Measurements from ENCODE around the gene COG8. TPM values are rescaled to one million over a fixed set of nuclear protein-coding genes. Genes with fewer than 3 reads are reported as not detected.

Gene COG8
- total RNA-seq = 10 to 100 TPM; 29.6 to 39.0 TPM

- Mint-ChIP-seq H3K4me1 (ENCODE audit: low read depth in 2 of 2) (peaks cover 38 to 39% of the 10 kb centered on the region in 2 donors), H3K36me3 (peaks cover 37% of the 10 kb centered on the region), H3K9me3 (no peaks in the 10 kb centered on the region), H3K27me3 (no peaks in the 10 kb centered on the region), H3K27ac (peak within 1 kb of the TSS; percentile 86 to 98), H3K4me3 (peak within 1 kb of the TSS; percentile 96)
- ATAC-seq (peak; percentile 96 to 97), DNase-seq (ENCODE audit: low spot score) (peak; percentile 94)
Measured at GRCh38 chr16:69339289-69340094, at the start of gene COG8, which contains the start of gene NIP7. Gene COG8, minus strand, starts transcription at chr16:69339564. Its CDS starts 12 bp downstream, at chr16:69339552. Gene NIP7, plus strand, starts transcription at chr16:69339772. Its CDS starts 58 bp downstream, at chr16:69339830.

DNA sequence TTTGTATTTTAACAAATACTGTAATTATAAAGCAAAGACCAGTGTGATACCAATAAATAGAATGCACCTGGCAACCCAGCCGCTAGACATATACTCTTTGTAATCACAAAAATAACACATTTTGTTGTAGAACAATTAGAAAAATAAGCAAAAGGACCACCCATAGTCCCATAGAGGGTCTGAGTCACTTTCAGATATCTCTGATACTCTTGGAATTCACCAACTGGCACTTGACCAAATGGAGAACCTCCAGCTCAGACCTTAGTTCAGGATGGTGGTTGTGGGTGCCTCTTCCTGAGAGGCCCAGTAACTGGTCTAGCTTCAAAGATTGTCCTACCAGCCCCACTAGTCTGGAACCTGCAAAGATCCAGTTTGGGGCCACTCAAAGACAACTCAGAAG lies 47.2 kb upstream of the COG8 start:
- Mint-ChIP-seq H3K27ac (peak overlapping the region in 1 of 2 donors; percentile 92), H3K9me3 (no peaks in the 10 kb centered on the region), H3K4me3 (no peak overlapping the region), H3K36me3 (peaks cover 22% of the 10 kb centered on the region), H3K27me3 (no peaks in the 10 kb centered on the region), H3K4me1 (ENCODE audit: low read depth in 2 of 2) (peaks cover 22 to 37% of the 10 kb centered on the region in 2 donors)
- DNase-seq (ENCODE audit: low spot score) (no peak), ATAC-seq (no peak)

DNA sequence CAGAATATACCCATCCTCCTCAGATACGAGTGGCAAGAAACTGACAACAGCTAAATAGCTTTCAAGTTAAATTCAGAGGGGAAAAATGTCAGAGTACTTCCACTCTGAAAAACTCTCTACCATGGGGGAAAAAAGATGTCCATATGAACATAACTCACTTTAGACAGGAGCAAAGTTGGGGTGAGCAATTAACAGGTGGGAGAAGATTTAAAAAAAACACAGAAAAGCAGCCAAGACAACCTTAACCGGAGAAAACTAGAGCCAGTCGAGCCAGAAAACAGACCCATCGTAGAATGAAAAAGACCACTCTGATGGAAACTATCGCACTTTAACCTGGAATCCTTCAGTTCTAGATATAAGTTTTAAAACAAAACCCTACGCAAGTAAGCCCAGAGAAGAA lies 45.6 kb upstream of the COG8 start:
- H3K4me1 Mint-ChIP-seq (ENCODE audit: low read depth in 2 of 2) = peaks cover 22 to 37% of the 10 kb centered on the region in 2 donors
- ATAC-seq (no peak), DNase-seq (ENCODE audit: low spot score) (no peak)
- H3K27me3 Mint-ChIP-seq = no peaks in the 10 kb centered on the region
- peaks cover 22% of the 10 kb centered on the region for H3K36me3 Mint-ChIP-seq
- H3K27ac Mint-ChIP-seq = peak overlapping the region; percentile 92 to 95
- H3K4me3 Mint-ChIP-seq = peak overlapping the region; percentile 95
- H3K9me3 Mint-ChIP-seq = no peaks in the 10 kb centered on the region

DNA sequence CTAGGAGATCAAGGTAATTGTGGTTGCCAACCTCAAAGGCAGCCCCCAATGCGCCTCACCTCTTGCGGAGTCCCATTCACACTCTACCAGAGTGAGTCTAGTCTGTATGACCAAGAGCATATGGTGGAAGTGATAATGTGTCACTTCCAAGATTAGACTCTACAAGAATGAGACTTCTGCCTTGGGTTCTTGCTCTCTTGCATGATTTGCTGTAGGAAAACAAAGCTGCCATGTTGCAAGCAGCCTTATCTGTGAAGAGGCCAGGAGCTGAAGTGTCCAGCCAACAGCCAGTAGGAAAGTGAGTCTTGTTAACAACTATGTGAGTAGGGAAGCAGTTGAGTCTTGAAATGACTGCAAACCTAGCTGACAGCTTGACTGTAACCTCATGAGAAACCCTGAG lies 43.1 kb upstream of the COG8 start:
- no peaks in the 10 kb centered on the region for H3K9me3 Mint-ChIP-seq
- no peaks in the 10 kb centered on the region for H3K27me3 Mint-ChIP-seq
- DNase-seq (ENCODE audit: low spot score) (no peak), ATAC-seq (no peak)
- peak overlapping the region; percentile 21 for H3K4me3 Mint-ChIP-seq
- peaks cover 36% of the 10 kb centered on the region for H3K36me3 Mint-ChIP-seq
- peak overlapping the region; percentile 92 to 95 for H3K27ac Mint-ChIP-seq
- H3K4me1 Mint-ChIP-seq (ENCODE audit: low read depth in 2 of 2) = peaks cover 36 to 44% of the 10 kb centered on the region in 2 donors

- DNase-seq (ENCODE audit: low spot score) (no peak), ATAC-seq (no peak)
- no peaks in the 10 kb centered on the region for H3K9me3 Mint-ChIP-seq
- peaks cover 37 to 44% of the 10 kb centered on the region in 2 donors for H3K4me1 Mint-ChIP-seq (ENCODE audit: low read depth in 2 of 2)
- no peak overlapping the region for H3K4me3 Mint-ChIP-seq
- H3K27me3 Mint-ChIP-seq = no peaks in the 10 kb centered on the region
- peaks cover 36% of the 10 kb centered on the region for H3K36me3 Mint-ChIP-seq
- H3K27ac Mint-ChIP-seq = no peak overlapping the region
Measured at GRCh38 chr16:69381231-69381630, 41.9 kb upstream of the COG8 start.

GRCh38 chr16:69378760-69379159 lies 39.4 kb upstream of the COG8 start:
- H3K36me3 Mint-ChIP-seq = peaks cover 21% of the 10 kb centered on the region
- no peak overlapping the region for H3K4me3 Mint-ChIP-seq
- DNase-seq (ENCODE audit: low spot score) = no peak
- no peaks in the 10 kb centered on the region for H3K27me3 Mint-ChIP-seq
- no peak for ATAC-seq
- H3K27ac Mint-ChIP-seq = peak overlapping the region in 1 of 2 donors; percentile 74
- H3K9me3 Mint-ChIP-seq = no peaks in the 10 kb centered on the region
- peaks cover 23 to 25% of the 10 kb centered on the region in 2 donors for H3K4me1 Mint-ChIP-seq (ENCODE audit: low read depth in 2 of 2)

GRCh38 chr16:69378036-69378435 lies 38.7 kb upstream of the COG8 start:
- no peaks in the 10 kb centered on the region for H3K27me3 Mint-ChIP-seq
- peaks cover 20% of the 10 kb centered on the region for H3K36me3 Mint-ChIP-seq
- DNase-seq (ENCODE audit: low spot score) (no peak), ATAC-seq (no peak)
- H3K4me3 Mint-ChIP-seq = no peak overlapping the region
- peak overlapping the region in 1 of 2 donors; percentile 74 for H3K27ac Mint-ChIP-seq
- peaks cover 19 to 24% of the 10 kb centered on the region in 2 donors for H3K4me1 Mint-ChIP-seq (ENCODE audit: low read depth in 2 of 2)
- H3K9me3 Mint-ChIP-seq = no peaks in the 10 kb centered on the region

GRCh38 chr16:69376393-69377059 lies 37.2 kb upstream of the COG8 start:
- H3K27ac Mint-ChIP-seq = peak overlapping the region in 1 of 2 donors; percentile 56
- H3K36me3 Mint-ChIP-seq = peaks cover 14% of the 10 kb centered on the region
- H3K4me3 Mint-ChIP-seq = no peak overlapping the region
- no peak for ATAC-seq
- H3K27me3 Mint-ChIP-seq = no peaks in the 10 kb centered on the region
- peaks cover 7 to 18% of the 10 kb centered on the region in 2 donors for H3K4me1 Mint-ChIP-seq (ENCODE audit: low read depth in 2 of 2)
- DNase-seq (ENCODE audit: low spot score) = no peak
- H3K9me3 Mint-ChIP-seq = no peaks in the 10 kb centered on the region

- Mint-ChIP-seq H3K4me3 (no peak overlapping the region), H3K27ac (no peak overlapping the region), H3K4me1 (ENCODE audit: low read depth in 2 of 2) (peaks cover 12 to 17% of the 10 kb centered on the region in 2 donors), H3K27me3 (no peaks in the 10 kb centered on the region), H3K9me3 (no peaks in the 10 kb centered on the region), H3K36me3 (peaks cover 23% of the 10 kb centered on the region)
- DNase-seq (ENCODE audit: low spot score) (no peak), ATAC-seq (no peak)
Measured at GRCh38 chr16:69373019-69373418, 33.7 kb upstream of the COG8 start.

GRCh38 chr16:69371564-69371963 lies 32.2 kb upstream of the COG8 start:
- Mint-ChIP-seq H3K36me3 (peaks cover 25% of the 10 kb centered on the region), H3K4me3 (no peak overlapping the region), H3K27me3 (no peaks in the 10 kb centered on the region), H3K9me3 (no peaks in the 10 kb centered on the region), H3K4me1 (ENCODE audit: low read depth in 2 of 2) (peaks cover 5 to 14% of the 10 kb centered on the region in 2 donors), H3K27ac (peak overlapping the region; percentile 12 to 24)
- no peak for ATAC-seq
- no peak for DNase-seq (ENCODE audit: low spot score)

DNA sequence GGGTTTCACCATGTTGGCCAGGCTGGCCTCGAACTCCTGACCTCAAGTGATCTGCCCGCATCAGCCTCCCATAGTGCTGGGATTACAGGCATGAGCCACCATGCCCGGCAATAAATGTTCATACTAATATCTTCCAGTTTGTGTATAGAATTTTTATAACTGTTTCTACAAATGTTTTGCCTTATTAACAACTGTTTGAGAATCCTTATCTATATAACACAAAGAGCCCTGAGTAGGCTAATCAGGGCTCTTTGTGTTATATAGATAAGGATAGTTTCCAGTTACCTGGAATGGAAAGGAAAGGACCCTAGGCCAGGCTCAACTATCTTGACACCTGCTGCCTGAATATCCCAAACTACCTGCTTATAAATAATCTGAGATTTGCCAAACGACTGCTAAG lies 29.5 kb upstream of the COG8 start:
- peaks cover 5 to 18% of the 10 kb centered on the region in 2 donors for H3K4me1 Mint-ChIP-seq (ENCODE audit: low read depth in 2 of 2)
- no peak for DNase-seq (ENCODE audit: low spot score)

DNA sequence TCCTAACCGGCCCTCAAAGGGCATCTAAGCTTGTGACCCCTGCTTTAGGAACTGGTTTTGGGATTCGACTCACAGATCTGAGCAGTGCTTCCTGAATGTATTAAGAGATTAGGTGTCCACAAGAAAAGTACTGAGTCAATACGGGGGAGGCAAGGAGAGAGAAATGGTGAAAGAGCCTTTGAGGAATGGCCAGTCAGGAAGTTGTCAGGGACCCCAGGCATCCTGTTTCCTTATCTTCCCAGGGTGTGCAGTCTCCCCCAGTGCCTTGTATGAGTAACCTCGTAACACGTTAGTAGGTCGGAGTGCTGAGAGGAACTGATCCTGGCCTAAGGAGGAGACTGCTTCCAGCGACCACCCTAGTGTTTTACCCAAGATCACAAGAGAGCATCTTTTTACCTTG lies 28.6 kb upstream of the COG8 start:
- H3K4me3 Mint-ChIP-seq = no peak overlapping the region
- H3K27ac Mint-ChIP-seq = no peak overlapping the region
- DNase-seq (ENCODE audit: low spot score) = no peak
- H3K36me3 Mint-ChIP-seq = peaks cover 39% of the 10 kb centered on the region
- no peaks in the 10 kb centered on the region for H3K9me3 Mint-ChIP-seq
- H3K27me3 Mint-ChIP-seq = no peaks in the 10 kb centered on the region
- ATAC-seq = no peak
- peaks cover 5 to 14% of the 10 kb centered on the region in 2 donors for H3K4me1 Mint-ChIP-seq (ENCODE audit: low read depth in 2 of 2)

More for the DNA sequence above, 29.5 kb upstream of the COG8 start:
- ATAC-seq = no peak
- H3K4me3 Mint-ChIP-seq = no peak overlapping the region
- no peak overlapping the region for H3K27ac Mint-ChIP-seq
- H3K9me3 Mint-ChIP-seq = no peaks in the 10 kb centered on the region
- H3K36me3 Mint-ChIP-seq = peaks cover 39% of the 10 kb centered on the region
- H3K27me3 Mint-ChIP-seq = no peaks in the 10 kb centered on the region

DNA sequence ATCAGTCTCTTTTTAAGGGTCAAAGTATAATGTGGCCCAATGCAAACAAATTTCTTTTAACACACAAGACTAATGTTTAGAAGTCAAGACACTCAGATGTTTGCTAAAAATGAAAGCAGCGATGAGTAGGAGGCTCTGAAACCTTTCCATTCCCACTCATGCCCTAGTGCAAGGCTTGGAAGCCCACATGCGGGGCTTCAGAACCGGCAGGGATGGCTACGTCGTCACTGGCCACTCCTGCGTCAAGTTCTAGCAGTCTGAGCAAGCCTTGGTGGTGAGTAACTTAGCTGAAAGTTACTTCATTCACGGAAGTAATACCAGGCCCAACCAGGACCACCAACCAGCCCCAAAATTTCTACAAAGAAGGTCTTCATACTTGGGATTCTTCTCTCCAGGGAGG lies 27.1 kb upstream of the COG8 start:
- no peak overlapping the region for H3K4me3 Mint-ChIP-seq
- H3K9me3 Mint-ChIP-seq = no peaks in the 10 kb centered on the region
- ATAC-seq (no peak), DNase-seq (ENCODE audit: low spot score) (no peak)
- peaks cover 12 to 23% of the 10 kb centered on the region in 2 donors for H3K4me1 Mint-ChIP-seq (ENCODE audit: low read depth in 2 of 2)
- no peaks in the 10 kb centered on the region for H3K27me3 Mint-ChIP-seq
- no peak overlapping the region for H3K27ac Mint-ChIP-seq
- peaks cover 39% of the 10 kb centered on the region for H3K36me3 Mint-ChIP-seq

GRCh38 chr16:69365901-69366300 lies 26.5 kb upstream of the COG8 start:
- H3K9me3 Mint-ChIP-seq = no peaks in the 10 kb centered on the region
- peaks cover 12 to 23% of the 10 kb centered on the region in 2 donors for H3K4me1 Mint-ChIP-seq (ENCODE audit: low read depth in 2 of 2)
- no peak for DNase-seq (ENCODE audit: low spot score)
- H3K27ac Mint-ChIP-seq = no peak overlapping the region
- H3K36me3 Mint-ChIP-seq = peaks cover 37% of the 10 kb centered on the region
- no peaks in the 10 kb centered on the region for H3K27me3 Mint-ChIP-seq
- no peak for ATAC-seq
- H3K4me3 Mint-ChIP-seq = no peak overlapping the region
